A549 (cell line): Measurements from ENCODE around the gene PCBP4.

Source experiments
- BHLHE40 ChIP-seq: IDR thresholded peaks from 2 replicates; pipeline ENCODE4 v1.6.1; 2012; ENCODE audit warnings: low read depth, low read length, inconsistent platforms
- CTCF ChIP-seq: fragments of >200 bp; sonication (Bioruptor Twin); formaldehyde crosslinking; IDR thresholded peaks from 3 replicates; pipeline ENCODE4 v1.5.1; 2016

GRCh38 chr3:51974277-51974962 is 7.2 kb upstream of the PCBP4 start:
- no peak for TF ChIP-seq BHLHE40
- no peak; the same call in 1 of the 3 replicates for TF ChIP-seq CTCF
